Mesenchymal stem cell (in vitro differentiated cells and primary cell): ENCODE measurements around the gene OCSTAMP.

ENCODE experiments used
- DNase-seq: peaks from one replicate; pipeline ENCODE4 v3.0.0-alpha.2; 2013
- H2AFZ ChIP-seq: one replicate; pipeline ENCODE4 v1.6.1; 2013; ENCODE audit warnings: low read depth, mild to moderate bottlenecking, control low read depth, inconsistent platforms, low read length, moderate library complexity
- H2AK5ac ChIP-seq: 2 replicates; pipeline ENCODE4 v1.6.1; 2013; ENCODE audit warnings: low read length, moderate library complexity, mild to moderate bottlenecking, inconsistent platforms; ENCODE audit not compliant: severe bottlenecking
- H2BK120ac ChIP-seq: one replicate; pipeline ENCODE4 v1.6.1; 2013; ENCODE audit warnings: low read depth, mild to moderate bottlenecking, inconsistent platforms, low read length, moderate library complexity
- H2BK12ac ChIP-seq, 2 experiments: one replicate each; pipeline ENCODE4 v1.6.1; 2013; ENCODE audit warnings: inconsistent platforms in 2 of 2, low read length in 2 of 2, mild to moderate bottlenecking in 2 of 2, moderate library complexity in 2 of 2, control low read depth in 1 of 2
- H2BK15ac ChIP-seq: one replicate; pipeline ENCODE4 v1.6.1; 2013; ENCODE audit warnings: mild to moderate bottlenecking, low read depth, inconsistent platforms; ENCODE audit not compliant: poor library complexity, severe bottlenecking
- H2BK5ac ChIP-seq: 2 replicates; pipeline ENCODE4 v1.6.1; 2013; ENCODE audit warnings: low read depth, mild to moderate bottlenecking, low read length, control low read depth, inconsistent platforms; ENCODE audit not compliant: poor library complexity, severe bottlenecking
- H3K14ac ChIP-seq, 2 experiments: one replicate each; pipeline ENCODE4 v1.6.1; 2013; ENCODE audit warnings: inconsistent platforms in 2 of 2, low read length in 2 of 2, control low read depth in 1 of 2, mild to moderate bottlenecking in 1 of 2, moderate library complexity in 1 of 2
- H3K18ac ChIP-seq, 2 experiments: one replicate each; pipeline ENCODE4 v1.6.1; 2013; ENCODE audit warnings: inconsistent platforms in 2 of 2, low read length in 2 of 2, control low read depth in 1 of 2, low read depth in 1 of 2, mild to moderate bottlenecking in 1 of 2
- H3K23ac ChIP-seq, 2 experiments: one replicate each; pipeline ENCODE4 v1.6.1; 2013; ENCODE audit warnings: inconsistent platforms in 2 of 2, low read length in 2 of 2, mild to moderate bottlenecking in 2 of 2, moderate library complexity in 2 of 2, control low read depth in 1 of 2
- H3K27ac ChIP-seq: 2 replicates; pipeline ENCODE4 v1.5.1; 2013; ENCODE audit warnings: mild to moderate bottlenecking, moderate library complexity, low read length, control low read depth, inconsistent platforms; ENCODE audit not compliant: poor library complexity, severe bottlenecking
- H3K27me3 ChIP-seq, 2 experiments: 2 replicates each; pipeline versions ENCODE4 v1.6.1 to v1.7.0; 2013; ENCODE audit warnings: low read length in 2 of 2, mild to moderate bottlenecking in 2 of 2, moderate library complexity in 2 of 2, control low read depth in 1 of 2, inconsistent platforms in 1 of 2; ENCODE audit not compliant: control insufficient read depth in 1 of 2, insufficient read depth in 1 of 2
- H3K36me3 ChIP-seq, 2 experiments: 2 replicates each; pipeline versions ENCODE4 v1.6.1 to v1.7.0; 2013; ENCODE audit warnings: low read length in 2 of 2, control low read depth in 1 of 2, inconsistent platforms in 1 of 2, low read depth in 1 of 2, mild to moderate bottlenecking in 1 of 2; ENCODE audit not compliant: insufficient read depth in 2 of 2, control insufficient read depth in 1 of 2
- H3K4ac ChIP-seq, 2 experiments: one replicate each; pipeline ENCODE4 v1.6.1; 2013; ENCODE audit warnings: inconsistent platforms in 2 of 2, low read length in 2 of 2, mild to moderate bottlenecking in 2 of 2, moderate library complexity in 2 of 2, control low read depth in 1 of 2, low read depth in 1 of 2
- H3K4me1 ChIP-seq: 2 replicates; pipeline ENCODE4 v1.6.1; 2013; ENCODE audit warnings: low read depth, low read length, control low read depth; ENCODE audit not compliant: control insufficient read depth, insufficient read depth
- H3K4me2 ChIP-seq: 2 replicates; pipeline ENCODE4 v1.6.1; 2013; ENCODE audit warnings: low read length, mild to moderate bottlenecking, inconsistent platforms; ENCODE audit not compliant: poor library complexity, severe bottlenecking
- H3K4me3 ChIP-seq, 2 experiments: 2 replicates each; pipeline versions ENCODE4 v1.5.1 to v1.7.0; 2013; ENCODE audit warnings: low read length in 2 of 2, mild to moderate bottlenecking in 2 of 2, control low read depth in 1 of 2, low read depth in 1 of 2; ENCODE audit not compliant: insufficient read depth in 1 of 2
- H3K79me1 ChIP-seq: replicated peaks from 2 replicates; pipeline ENCODE4 v1.6.1; 2013; ENCODE audit warnings: mild to moderate bottlenecking, control low read depth, low read length, inconsistent platforms; ENCODE audit not compliant: poor library complexity, severe bottlenecking
- H3K9ac ChIP-seq: 2 replicates; pipeline ENCODE4 v1.7.0; 2013; ENCODE audit warnings: mild to moderate bottlenecking, low read length, moderate library complexity
- H3K9me3 ChIP-seq: 2 replicates; pipeline ENCODE4 v1.7.0; 2013; ENCODE audit warnings: mild to moderate bottlenecking, low read length; ENCODE audit not compliant: control insufficient read depth
- H4K8ac ChIP-seq: one replicate; pipeline ENCODE4 v1.6.1; 2013; ENCODE audit warnings: inconsistent platforms, mild to moderate bottlenecking, low read length, moderate library complexity
- H4K91ac ChIP-seq: one replicate; pipeline ENCODE4 v1.6.1; 2013; ENCODE audit warnings: mild to moderate bottlenecking, low read length, inconsistent platforms
- WGBS: methylation state at CpG from one replicate; pipeline ENCODE4 v1.1.7; 2013; ENCODE audit warnings: mixed read lengths; 5-methylcytosine and 5-hydroxymethylcytosine counted together

The OCSTAMP gene

DNA sequence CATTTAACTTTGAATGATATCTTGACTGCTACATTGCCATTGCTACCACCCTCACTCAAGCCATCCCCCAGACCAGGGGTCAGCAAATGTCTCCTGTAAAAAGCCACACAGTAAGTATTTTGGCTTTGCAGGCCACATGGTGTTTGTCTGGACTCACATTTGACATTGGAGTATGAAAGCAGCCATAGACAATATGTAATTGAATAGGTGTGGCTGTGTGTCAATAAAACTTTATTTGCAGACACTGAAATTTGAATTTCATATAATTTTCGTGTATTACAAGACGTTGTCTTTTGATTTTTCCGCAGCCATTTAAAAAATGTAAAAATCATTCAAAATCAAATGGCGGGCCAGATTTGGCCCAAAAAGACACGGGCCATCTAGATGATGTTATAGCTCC lies 36.3 kb upstream of the OCSTAMP start:
- Histone ChIP-seq H3K9ac (no peak overlapping the region), H4K8ac (no peak overlapping the region)

DNA sequence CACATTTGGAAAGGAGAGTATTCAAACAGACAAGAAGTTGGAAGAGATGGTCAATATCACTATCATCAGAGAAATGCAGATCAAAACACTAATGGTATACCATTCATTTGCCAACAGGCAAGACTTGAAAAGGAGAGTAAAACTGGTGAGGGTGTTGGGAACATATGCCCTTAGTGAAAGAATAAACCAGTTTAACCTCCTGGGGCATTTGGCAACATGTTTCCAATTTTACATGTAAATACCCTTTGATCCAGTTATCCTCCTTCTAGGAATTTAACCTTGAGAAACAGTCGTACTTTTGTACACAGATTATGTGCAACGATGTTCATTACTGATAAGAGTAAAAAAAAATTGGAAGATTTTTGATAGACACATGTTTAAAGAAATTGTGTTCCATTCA lies 34.1 kb upstream of the OCSTAMP start:
- Histone ChIP-seq H3K36me3 (peaks cover 0 to 8% of the 10 kb centered on the region in 2 experiments), H3K4ac (no peak overlapping the region), H2BK5ac (no peak overlapping the region), H3K9me3 (no peaks in the 10 kb centered on the region), H3K4me1 (no peaks in the 10 kb centered on the region), H3K23ac (no peak overlapping the region), H3K4me3 (no peak overlapping the region), H3K79me1 (no peaks in the 10 kb centered on the region), H2AK5ac (no peak overlapping the region), H3K18ac (no peak overlapping the region), H3K27ac (no peak overlapping the region), H2BK15ac (no peak overlapping the region), H2BK120ac (no peak overlapping the region), H4K8ac (no peak overlapping the region), H4K91ac (no peak overlapping the region), H3K14ac (no peak overlapping the region), H3K9ac (no peak overlapping the region), H3K4me2 (no peak overlapping the region), H3K27me3 (no peaks in the 10 kb centered on the region), H2BK12ac (no peak overlapping the region), H2AFZ (no peak overlapping the region)
- WGBS: no CpG with 5 or more reads among the region's 2 CpGs
- no peak for DNase-seq

More for the DNA sequence above, 36.3 kb upstream of the OCSTAMP start:
- Histone ChIP-seq H3K36me3 (peaks cover 0 to 8% of the 10 kb centered on the region in 2 experiments), H2AK5ac (no peak overlapping the region), H3K14ac (no peak overlapping the region), H3K9me3 (no peaks in the 10 kb centered on the region), H4K91ac (no peak overlapping the region), H3K4me1 (no peaks in the 10 kb centered on the region), H3K27me3 (no peaks in the 10 kb centered on the region), H2AFZ (no peak overlapping the region), H3K4me2 (no peak overlapping the region), H3K27ac (no peak overlapping the region), H2BK120ac (no peak overlapping the region), H2BK5ac (no peak overlapping the region), H3K4me3 (no peak overlapping the region), H2BK12ac (no peak overlapping the region), H3K79me1 (no peaks in the 10 kb centered on the region), H3K18ac (no peak overlapping the region), H2BK15ac (no peak overlapping the region), H3K4ac (no peak overlapping the region), H3K23ac (no peak overlapping the region)
- no peak for DNase-seq
- WGBS: 90% methylated on average over 5 of the region's 5 CpGs

- no peak overlapping the region for H3K4me2 ChIP-seq
- no peaks in the 10 kb centered on the region for H3K27me3 ChIP-seq
- WGBS: 48% methylated on average over 15 of the region's 17 CpGs
Observed at GRCh38 chr20:46583411-46584214, 33.2 kb upstream of the OCSTAMP start.

GRCh38 chr20:46582648-46583047 lies 32.2 kb upstream of the OCSTAMP start:
- H2BK15ac ChIP-seq: no peak overlapping the region
- no peak overlapping the region for H2BK120ac ChIP-seq
- no peak overlapping the region for H3K4me3 ChIP-seq
- H2AK5ac ChIP-seq: no peak overlapping the region
- no peak overlapping the region for H3K4me2 ChIP-seq
- no peaks in the 10 kb centered on the region for H3K27me3 ChIP-seq
- DNase-seq: no peak
- no peak overlapping the region for H3K23ac ChIP-seq
- no peaks in the 10 kb centered on the region for H3K79me1 ChIP-seq
- 86% methylated on average over 4 of the region's 5 CpGs for WGBS
- H2AFZ ChIP-seq: no peak overlapping the region
- no peaks in the 10 kb centered on the region for H3K9me3 ChIP-seq
- no peak overlapping the region for H2BK12ac ChIP-seq
- no peak overlapping the region for H3K4ac ChIP-seq
- no peak overlapping the region for H3K14ac ChIP-seq
- H2BK5ac ChIP-seq: no peak overlapping the region
- no peak overlapping the region for H3K27ac ChIP-seq
- no peak overlapping the region for H3K18ac ChIP-seq
- no peaks in the 10 kb centered on the region for H3K36me3 ChIP-seq
- H4K91ac ChIP-seq: no peak overlapping the region
- no peak overlapping the region for H3K9ac ChIP-seq
- no peak overlapping the region for H4K8ac ChIP-seq
- H3K4me1 ChIP-seq: no peaks in the 10 kb centered on the region

More at GRCh38 chr20:46583411-46584214, 33.2 kb upstream of the OCSTAMP start:
- no peak overlapping the region for H3K23ac ChIP-seq
- H3K14ac ChIP-seq: no peak overlapping the region
- H3K27ac ChIP-seq: no peak overlapping the region
- no peak for DNase-seq
- H3K4ac ChIP-seq: no peak overlapping the region
- H3K9ac ChIP-seq: no peak overlapping the region
- H2AFZ ChIP-seq: no peak overlapping the region
- no peak overlapping the region for H2BK5ac ChIP-seq
- H3K9me3 ChIP-seq: no peaks in the 10 kb centered on the region
- H3K79me1 ChIP-seq: no peaks in the 10 kb centered on the region
- H2AK5ac ChIP-seq: no peak overlapping the region
- H2BK120ac ChIP-seq: no peak overlapping the region
- no peak overlapping the region for H2BK12ac ChIP-seq
- H3K4me3 ChIP-seq: no peak overlapping the region
- no peak overlapping the region for H2BK15ac ChIP-seq
- no peaks in the 10 kb centered on the region for H3K4me1 ChIP-seq
- peaks cover 0 to 2% of the 10 kb centered on the region in 2 experiments for H3K36me3 ChIP-seq
- H3K18ac ChIP-seq: no peak overlapping the region
- H4K91ac ChIP-seq: no peak overlapping the region
- no peak overlapping the region for H4K8ac ChIP-seq
